AG04449 (cell line): ENCODE data around the gene SLC12A3.

Experiments
- CTCF ChIA-PET: fragments of 350-600 bp; formaldehyde crosslinking; extraction: SDS; loops from one replicate; lab custom pipeline; 2021; ENCODE audit warnings: antibody characterized with exemption; lab: Yijun Ruan, JAX
- POLR2A ChIA-PET: fragments of 400-600, 350-600 bp; formaldehyde crosslinking; extraction: SDS; loops from one replicate; lab custom pipeline; 2020; ENCODE audit warnings: antibody characterized with exemption, inconsistent platforms; lab: Yijun Ruan, JAX
- DNase-seq: peaks from one replicate; pipeline ENCODE4 v3.0.0-alpha.2; 2010; ENCODE audit warnings: low read depth, low spot score
- H3K4me3 ChIP-seq: 2 replicates; pipeline ENCODE4 v1.5.1; 2011; ENCODE audit warnings: low read depth, mild to moderate bottlenecking, control low read depth, low read length
- CTCF ChIP-seq: IDR thresholded peaks from one replicate; pipeline ENCODE4 v1.5.1; 2011; ENCODE audit warnings: mild to moderate bottlenecking, moderate library complexity, low read length, control low read depth, inconsistent platforms; ENCODE audit not compliant: insufficient read depth; ENCODE audit errors: missing control alignments

Gene SLC12A3

GRCh38 chr16:56892705-56893104, 27.7 kb downstream of the SLC12A3 start:
- POLR2A ChIA-PET = no interaction called here
- DNase-seq = no peak
- no peak for TF ChIP-seq CTCF
- CTCF ChIA-PET = interaction anchor here (0.9 kb wide), 1 partner anchor 11 kb away, joined by 3 read pairs; no protein-coding TSS in a partner anchor
- no peak overlapping the region for H3K4me3 ChIP-seq

GRCh38 chr16:56894331-56894917, 29.4 kb downstream of the SLC12A3 start:
- H3K4me3 ChIP-seq = no peak overlapping the region
- DNase-seq = no peak
- ChIA-PET POLR2A (interaction anchor here (1.0 kb wide), 1 partner anchor 37 kb away, joined by 3 read pairs; no protein-coding TSS in a partner anchor), CTCF (interaction anchor here (2.3 kb wide), 1 partner anchor 27 kb away, joined by 7 read pairs; no protein-coding TSS in a partner anchor)
- TF ChIP-seq CTCF = no peak

- ChIA-PET CTCF (interaction anchor here (2.3 kb wide), 1 partner anchor 29 kb away, joined by 7 read pairs; no protein-coding TSS in a partner anchor), POLR2A (no interaction called here)
- no peak for DNase-seq
- no peak for TF ChIP-seq CTCF
- H3K4me3 ChIP-seq = no peak overlapping the region
Measured at GRCh38 chr16:56895813-56896212, 30.8 kb downstream of the SLC12A3 start.

- no peak overlapping the region for H3K4me3 ChIP-seq
- ChIA-PET POLR2A (no interaction called here), CTCF (no interaction called here)
- TF ChIP-seq CTCF = no peak
- no peak for DNase-seq
Measured at GRCh38 chr16:56896244-56896643, 31.2 kb downstream of the SLC12A3 start.

GRCh38 chr16:56897026-56897799, 32.2 kb downstream of the SLC12A3 start:
- no peak overlapping the region for H3K4me3 ChIP-seq
- ChIA-PET POLR2A (no interaction called here), CTCF (interaction anchor here (1.0 kb wide), 1 partner anchor 22 kb away, joined by 3 read pairs; no protein-coding TSS in a partner anchor)
- DNase-seq = no peak
- TF ChIP-seq CTCF = no peak

GRCh38 chr16:56898847-56899246, 33.8 kb downstream of the SLC12A3 start:
- ChIA-PET CTCF (no interaction called here), POLR2A (no interaction called here)
- H3K4me3 ChIP-seq = no peak overlapping the region
- no peak for TF ChIP-seq CTCF
- no peak for DNase-seq
